K562 (cell line): Measurements from ENCODE around the gene RNF224. TPM values are rescaled to one million over a fixed set of nuclear protein-coding genes. Genes with fewer than 3 reads are reported as not detected.

Experiments
- ATAC-seq: fragments of 200-7000 bp; cut with Tn5 transposase; 3 replicates; pipeline ENCODE4 v1.9.1; 2020; ENCODE audit warnings: moderate library complexity
- BruUV-seq: library from RNA; stranded (reverse); fragments of 400-500 nt; replicated peaks from 2 replicates; lab custom pipeline; 2021; lab: Mats Ljungman, UMichigan
- CTCF ChIA-PET: fragments of 300-600 bp; formaldehyde crosslinking; extraction: SDS; loops from one replicate; lab custom pipeline; 2021; ENCODE audit warnings: low intra/inter-chr PET ratio; lab: Yijun Ruan, JAX
- POLR2A ChIA-PET: fragments of 300-600, 350-650 bp; sonication (Branson Sonifier 250); formaldehyde crosslinking; extraction: SDS; loops from one replicate; lab custom pipeline; 2021; ENCODE audit warnings: antibody characterized with exemption, inconsistent platforms; lab: Yijun Ruan, JAX
- DNase-seq, 4 experiments: peaks; one replicate each; pipeline versions ENCODE4 v3.0.0 to v3.0.0-alpha.2; 2011 to 2018; ENCODE audit warnings: low spot score in 3 of 4, mixed read lengths in 3 of 4; ENCODE audit errors: extremely low read depth in 1 of 4
- FAIRE-seq: peaks from 2 replicates; lab custom pipeline; 2011; peaks lifted over from hg19 to GRCh38; lab: Jason Lieb, UNC
- H2AFZ ChIP-seq: 2 replicates; pipeline ENCODE4 v1.6.0; 2011; ENCODE audit warnings: low read depth, low read length, control low read depth, inconsistent platforms
- H3K27ac ChIP-seq: fragments of 200-600 bp; 3 replicates; pipeline ENCODE4 v1.8.0; 2011; ENCODE audit warnings: low read depth, mild to moderate bottlenecking, control low read depth, inconsistent platforms, low read length, moderate library complexity, mixed read lengths; ENCODE audit errors: extremely low read depth
- H3K27me3 ChIP-seq, 2 experiments: fragments of 300-600 bp in 1 of 2; 2 replicates in 1 of 2; 3 replicates in 1 of 2; pipeline versions ENCODE4 v1.6.0 to v1.8.0; 2011; ENCODE audit warnings: inconsistent platforms in 2 of 2, low read length in 2 of 2, mild to moderate bottlenecking in 1 of 2, mixed read lengths in 1 of 2, moderate library complexity in 1 of 2; ENCODE audit not compliant: control insufficient read depth in 2 of 2, insufficient read depth in 2 of 2
- H3K36me3 ChIP-seq: fragments of 300-600 bp; 3 replicates; pipeline ENCODE4 v1.8.0; 2011; ENCODE audit warnings: mild to moderate bottlenecking, low read length, inconsistent platforms; ENCODE audit not compliant: control insufficient read depth, insufficient read depth
- H3K4me1 ChIP-seq, 2 experiments: fragments of 200-600 bp in 1 of 2; replicated peaks in 1 of 2; 2 replicates in 1 of 2; 3 replicates in 1 of 2; pipeline versions ENCODE4 v1.5.1 to v1.8.0; 2011; ENCODE audit warnings: inconsistent platforms in 2 of 2, low read length in 2 of 2, mild to moderate bottlenecking in 1 of 2, mixed read lengths in 1 of 2, moderate library complexity in 1 of 2; ENCODE audit not compliant: control insufficient read depth in 2 of 2, insufficient read depth in 2 of 2
- H3K4me2 ChIP-seq: 2 replicates; pipeline ENCODE4 v1.6.1; 2011; ENCODE audit warnings: low read length, control low read depth, inconsistent platforms, mixed read lengths; ENCODE audit not compliant: insufficient read depth
- H3K4me3 ChIP-seq: fragments of 200-600 bp; sonication (generic), shearing (Covaris generic); 2 replicates; pipeline ENCODE4 v1.5.1; 2016; ENCODE audit warnings: control low read depth, inconsistent platforms
- H3K79me2 ChIP-seq: fragments of 200-600 bp; 3 replicates; pipeline ENCODE4 v1.8.0; 2011; ENCODE audit warnings: low read length, inconsistent platforms; ENCODE audit not compliant: control insufficient read depth, insufficient read depth
- H3K9ac ChIP-seq, 2 experiments: 2 replicates each; pipeline versions ENCODE4 v1.6.0 to v1.6.1; 2011; ENCODE audit warnings: low read depth in 2 of 2, low read length in 2 of 2, control low read depth in 1 of 2, inconsistent platforms in 1 of 2, mild to moderate bottlenecking in 1 of 2, mixed read lengths in 1 of 2; ENCODE audit not compliant: insufficient read depth in 1 of 2
- H3K9me1 ChIP-seq: one replicate; pipeline ENCODE4 v1.6.0; 2011; ENCODE audit warnings: inconsistent platforms, mild to moderate bottlenecking, low read length, moderate library complexity; ENCODE audit not compliant: control insufficient read depth, insufficient read depth
- H3K9me3 ChIP-seq: replicated peaks from 2 replicates; pipeline ENCODE4 v1.5.1; 2011; ENCODE audit warnings: low read depth, low read length, inconsistent platforms; ENCODE audit not compliant: control insufficient read depth, insufficient read depth
- H4K20me1 ChIP-seq: replicated peaks from 2 replicates; pipeline ENCODE4 v1.6.1; 2011; ENCODE audit warnings: low read length, inconsistent platforms, mixed read lengths; ENCODE audit not compliant: control insufficient read depth, insufficient read depth
- C11orf30 ChIP-seq: fragments of 450-650 bp; IDR thresholded peaks from 2 replicates; pipeline ENCODE4 v1.6.1; 2016; ENCODE audit warnings: low read depth, mild to moderate bottlenecking
- E2F6 ChIP-seq, 2 experiments: IDR thresholded peaks; 2 replicates each; pipeline ENCODE4 v1.6.1; 2011; ENCODE audit warnings: borderline replicate concordance in 1 of 2, control low read depth in 1 of 2, low read depth in 1 of 2, low read length in 1 of 2, mild to moderate bottlenecking in 1 of 2, mixed read lengths in 1 of 2, moderate library complexity in 1 of 2; ENCODE audit not compliant: insufficient read depth in 1 of 2, insufficient read length in 1 of 2, poor library complexity in 1 of 2, severe bottlenecking in 1 of 2; ENCODE audit errors: extremely low read depth in 1 of 2
- GATA2 ChIP-seq: sonication (generic); formaldehyde crosslinking; IDR thresholded peaks from 2 replicates; pipeline ENCODE4 v1.4.0; 2020; ENCODE audit warnings: mild to moderate bottlenecking, missing genetic modification reagents
- ILF3 ChIP-seq: fragments of 450-650 bp; IDR thresholded peaks from 2 replicates; pipeline ENCODE4 v1.6.1; 2018; ENCODE audit warnings: antibody characterized with exemption, mild to moderate bottlenecking, moderate library complexity, borderline replicate concordance
- MCM2 ChIP-seq: fragments of 450-650 bp; IDR thresholded peaks from 2 replicates; pipeline ENCODE4 v1.6.1; 2017; ENCODE audit warnings: low read depth, mild to moderate bottlenecking
- POLR2H ChIP-seq: IDR thresholded peaks from 2 replicates; pipeline ENCODE4 v1.6.1; 2016; ENCODE audit warnings: missing genetic modification characterization, low read depth, mild to moderate bottlenecking, control low read depth, missing compliant biosample characterization, moderate library complexity
- SAFB2 ChIP-seq: fragments of 200-400 bp; formaldehyde crosslinking; IDR thresholded peaks from 2 replicates; pipeline ENCODE4 v1.6.1; 2018; ENCODE audit warnings: borderline replicate concordance, low read length, low read depth, moderate library complexity; ENCODE audit not compliant: severe bottlenecking
- TAF1 ChIP-seq: IDR thresholded peaks from 2 replicates; pipeline ENCODE4 v1.6.1; 2011; ENCODE audit warnings: mild to moderate bottlenecking, low read length, moderate library complexity; ENCODE audit not compliant: insufficient read depth, control insufficient read depth, severe bottlenecking; ENCODE audit errors: extremely low read depth
- ZBTB7A ChIP-seq: IDR thresholded peaks from 2 replicates; pipeline ENCODE4 v1.6.1; 2011; ENCODE audit warnings: low read depth, mild to moderate bottlenecking, low read length, moderate library complexity, borderline replicate concordance; ENCODE audit not compliant: control insufficient read depth
- ZNF444 ChIP-seq: fragments of 250-450 bp; sonication (Bioruptor Pico); IDR thresholded peaks from 2 replicates; pipeline ENCODE4 v1.4.0; 2020; ENCODE audit warnings: mild to moderate bottlenecking, moderate library complexity
- ZNF639 ChIP-seq, 2 experiments: fragments of 200-800 bp in 1 of 2; sonication (Bioruptor generic) in 1 of 2; sonication (generic) in 1 of 2; formaldehyde crosslinking in 1 of 2; IDR thresholded peaks in 1 of 2; conservative IDR thresholded peaks in 1 of 2; 2 replicates each; pipeline versions ENCODE4 v1.5.0 to v1.6.1; 2016 to 2020; ENCODE audit warnings: missing compliant biosample characterization in 1 of 2, missing genetic modification characterization in 1 of 2, missing genetic modification reagents in 1 of 2
- ZNF644 ChIP-seq: fragments of 200-800 bp; sonication (Bioruptor generic); IDR thresholded peaks from 2 replicates; pipeline ENCODE4 v1.6.1; 2016; ENCODE audit warnings: low read depth, missing genetic modification characterization, missing compliant biosample characterization
- WGBS: fragments of 100-300 bp; shearing (Covaris generic); methylation state at CpG from one replicate; pipeline ENCODE4 v1.1.6; 2016; ENCODE audit warnings: low coverage, mixed read lengths; ENCODE audit not compliant: insufficient coverage; ENCODE audit errors: missing lambda C conversion rate; 5-methylcytosine and 5-hydroxymethylcytosine counted together
- in situ Hi-C: fragments of 300-500 bp; cut with MboI; formaldehyde crosslinking; loops from 4 replicates; pipeline ENCODE4 v1.15.0; 2018; ENCODE audit warnings: inconsistent platforms, mixed read lengths
- intact Hi-C: fragments of 100-400 bp; cut with micrococcal nuclease; formaldehyde crosslinking; loops from 2 replicates; pipeline ENCODE4 v1.14.2; 2022
- polyA plus RNA-seq, 8 experiments: library from polyadenylated mRNA; depleted of rRNA in 4 of 8; stranded (reverse) in 5 of 8; unstranded in 3 of 8; fragments of >200 nt; fragmentation: Nextera tagmentation in 2 of 8; fragmentation: Illumina TruSeq in 1 of 8; extraction: Ambion mirVana in 2 of 8; extraction: Trizol in 1 of 8; gene quantifications; 2 replicates each; pipeline versions ENCODE4 v1.2.1 to v1.2.3, GENCODE V29; 2011 to 2014; ENCODE audit warnings: inconsistent platforms in 1 of 8, missing spikeins in 1 of 8
- total RNA-seq, 7 experiments: library from RNA; depleted of rRNA in 6 of 7; stranded (reverse); fragments of >200 nt in 6 of 7; fragmentation: Illumina TruSeq in 2 of 7; extraction: Trizol in 2 of 7; gene quantifications; 2 replicates each; pipeline versions ENCODE4 v1.2.1 to v1.2.3, GENCODE V29; 2011 to 2021; ENCODE audit warnings: low replicate concordance in 1 of 7

RNF224 gene
- total and polyA plus RNA-seq, 9 of the 15 experiments (the other 6 are each of a cell fraction or from before 2014, with no cell fraction given), result not detected

- TF ChIP-seq SAFB2 (no peak), ZBTB7A (peak; percentile 22; the same call in 1 of the 2 replicates), GATA2 (CRISPR knock-in tag) (no peak), ZNF444 (no peak)
These were observed 27.7 kb upstream of the RNF224 start (continued) for GRCh38 chr9:137199411-137200121.

- peaks cover 5% of the 10 kb centered on the region for H4K20me1 ChIP-seq
- peak within 1 kb of the TSS; percentile 62 for H2AFZ ChIP-seq
- in situ Hi-C loops (no loop called here), intact Hi-C loops (loop anchor here (2.0 kb wide), 1 partner anchor 18 kb away; no protein-coding TSS in a partner anchor)
- peaks cover 3% of the 10 kb centered on the region for H3K9me1 ChIP-seq
- POLR2A ChIA-PET, result interaction anchor here (0.5 to 5.7 kb wide), 9 partner anchors 9 to 283 kb away, joined by 3 to 56 read pairs (median 4); partner anchors contain the start of genes ANAPC2, SSNA1 and TUBB4B
- H3K4me2 ChIP-seq, result peak within 1 kb of the TSS; percentile 81
- CTCF ChIA-PET, result no interaction called here
- peak; percentile 99 to 100 (median 100) for DNase-seq
- no peaks in the 10 kb centered on the region for H3K9me3 ChIP-seq
- peak; percentile 96 for ATAC-seq
- peak within 1 kb of the TSS; percentile 73 to 94 for H3K9ac ChIP-seq
- WGBS, result 1% methylated on average over 39 of the region's 118 CpGs
- H3K79me2 ChIP-seq, result peaks cover 80% of the 10 kb centered on the region
- peaks cover 14% of the 10 kb centered on the region; the same call in 2 of the 3 replicates for H3K36me3 ChIP-seq
- H3K27ac ChIP-seq, result peak within 1 kb of the TSS; percentile 75
- H3K4me1 ChIP-seq, result peaks cover 31 to 86% of the 10 kb centered on the region in 2 experiments
- peak within 1 kb of the TSS; percentile 52 for H3K4me3 ChIP-seq
- BruUV-seq, result no TSS peak
- peak; percentile 98 for FAIRE-seq
- H3K27me3 ChIP-seq, result no peaks in the 10 kb centered on the region
- TF ChIP-seq ZNF639 (CRISPR knock-in tag; conservative IDR thresholded peaks at IDR 0.05 in 1 of 2, IDR thresholded peaks at IDR 0.05 in 1 of 2) (peak in 1 of 2 experiments; percentile 91; a peak in 2 of 4 replicates), ZNF644 (tag) (no peak), TAF1 (peak; percentile 96), ZBTB7A (peak; percentile 94; the same call in 1 of the 2 replicates), C11orf30 (no peak; the same call in 1 of the 2 replicates), POLR2H (tag) (peak; percentile 92), MCM2 (no peak), ILF3 (0 out of 2 replicates have a peak, but pooled peaks have one; percentile 47), E2F6 (IDR thresholded peaks at IDR 0.05; ENCODE audit: borderline replicate concordance in 1 of 2, extremely low read depth in 1 of 2, insufficient read depth in 1 of 2, insufficient read length in 1 of 2, low read depth in 1 of 2, low read length in 1 of 2, poor library complexity in 1 of 2, severe bottlenecking in 1 of 2) (peak; percentile 46 to 88)
These were observed 26.7 kb upstream of the RNF224 start, which contains the start of gene TPRN for GRCh38 chr9:137200311-137201204. TSS of gene TPRN (minus strand) at chr9:137200741. CDS start at chr9:137200711, 30 bp downstream.
